Measurements from ENCODE around the gene AZIN2. TPM values are rescaled to one million over a fixed set of nuclear protein-coding genes. Genes with fewer than 3 reads are reported as not detected.
"Not testable (repeated sequence)": the region's sequence is repeated elsewhere in the genome, so short reads cannot be mapped to it uniquely, and the experiment has no call there.

The AZIN2 gene
- total and polyA plus RNA-seq, 2 of the 8 experiments (the other 6 are each of a cell fraction or from before 2014, with no cell fraction given), result 0.22 to 0.91 TPM

GRCh38 chr1:33100119-33100415, 19.1 kb downstream of the AZIN2 start:
- H4K8ac ChIP-seq (ENCODE audit: extremely low read depth, insufficient read depth, low read length); DNase-seq (ENCODE audit: low read depth in 1 of 2, low spot score in 2 of 2); POLR2A ChIA-PET (ENCODE audit: partially characterized antibody); H2BK15ac ChIP-seq (ENCODE audit: low read length); H3K4ac ChIP-seq (replicated peaks; ENCODE audit: insufficient read length, low read depth, low read length); H4K20me1 ChIP-seq (replicated peaks in 1 of 2; ENCODE audit: control insufficient read depth in 1 of 2, insufficient read depth in 2 of 2, low read length in 2 of 2); H2AFZ ChIP-seq (ENCODE audit: low read length); H4K91ac ChIP-seq (replicated peaks; ENCODE audit: insufficient read length, low read length); H3K14ac ChIP-seq (ENCODE audit: insufficient read length); H3K56ac ChIP-seq (replicated peaks; ENCODE audit: insufficient read length, low read depth, low read length); H3K9ac ChIP-seq (replicated peaks in 1 of 4; ENCODE audit: extremely low read depth in 1 of 4, low read depth in 3 of 4, low read length in 3 of 4); H3K79me2 ChIP-seq (ENCODE audit: control insufficient read depth in 1 of 2, insufficient read depth in 2 of 2, low read length in 2 of 2); H3K23ac ChIP-seq (ENCODE audit: insufficient read length); H2AK5ac ChIP-seq (ENCODE audit: low read depth, low read length); H2BK120ac ChIP-seq (replicated peaks; ENCODE audit: low read depth, low read length); H2BK5ac ChIP-seq (ENCODE audit: low read depth, low read length); H3K4me1 ChIP-seq (replicated peaks in 1 of 4; ENCODE audit: control insufficient read depth in 3 of 4, insufficient read depth in 4 of 4, low read length in 3 of 4); H3K4me2 ChIP-seq (ENCODE audit: insufficient read depth in 1 of 2, low read depth in 2 of 2, low read length in 2 of 2); FAIRE-seq; H3K36me3 ChIP-seq (ENCODE audit: control insufficient read depth in 2 of 4, insufficient read depth in 4 of 4, low read length in 3 of 4); H4K5ac ChIP-seq (ENCODE audit: insufficient read length, low read depth, low read length); H3K4me3 ChIP-seq (ENCODE audit: extremely low read depth in 1 of 4, insufficient read depth in 2 of 4, low read depth in 3 of 4, low read length in 4 of 4); H3K27me3 ChIP-seq (replicated peaks in 1 of 4; ENCODE audit: control insufficient read depth in 3 of 4, extremely low read depth in 1 of 4, insufficient read depth in 3 of 4, low read length in 3 of 4); H3K27ac ChIP-seq (ENCODE audit: low read depth, low read length); H3K9me3 ChIP-seq (ENCODE audit: insufficient read depth in 2 of 2, low read depth in 1 of 2, low read length in 1 of 2); H3K79me1 ChIP-seq (ENCODE audit: low read depth, low read length); H2BK20ac ChIP-seq (ENCODE audit: low read length); H3K18ac ChIP-seq (ENCODE audit: extremely low read depth, low read length); H3K23me2 ChIP-seq (ENCODE audit: low read depth, low read length): not testable (repeated sequence)
- CTCF ChIA-PET (ENCODE audit: partially characterized antibody), result interaction anchor here (0.6 to 1.6 kb wide), 3 partner anchors 27 to 371 kb away, joined by 3 to 4 read pairs (median 4); no protein-coding TSS in a partner anchor
- 0 out of 2 replicates have a peak overlapping the region, but pooled peaks have one; percentile 60 for H2BK12ac ChIP-seq (ENCODE audit: low read depth, low read length)
- WGBS, 2 experiments (ENCODE audit: extremely low coverage in 1 of 2, insufficient coverage in 1 of 2, insufficient read length in 1 of 2, insufficient replicate concordance in 2 of 2, low coverage in 1 of 2, low lambda C conversion rate in 2 of 2, missing lambda C conversion rate in 1 of 2), result 71% methylated on average over 3 of the region's 4 CpGs; no CpG with 5 or more reads in 1 of the 2 experiments

Data from H1 (cell line).